GM21381 (cell line): ENCODE measurements around the gene SNX12.

Experiments
- ATAC-seq: cut with Tn5 transposase; IDR thresholded peaks from one replicate; pipeline ENCODE4 v1.9.1; 2021; ENCODE audit warnings: mild to moderate bottlenecking, moderate library complexity; ENCODE audit not compliant: unreplicated experiment

The SNX12 gene

DNA sequence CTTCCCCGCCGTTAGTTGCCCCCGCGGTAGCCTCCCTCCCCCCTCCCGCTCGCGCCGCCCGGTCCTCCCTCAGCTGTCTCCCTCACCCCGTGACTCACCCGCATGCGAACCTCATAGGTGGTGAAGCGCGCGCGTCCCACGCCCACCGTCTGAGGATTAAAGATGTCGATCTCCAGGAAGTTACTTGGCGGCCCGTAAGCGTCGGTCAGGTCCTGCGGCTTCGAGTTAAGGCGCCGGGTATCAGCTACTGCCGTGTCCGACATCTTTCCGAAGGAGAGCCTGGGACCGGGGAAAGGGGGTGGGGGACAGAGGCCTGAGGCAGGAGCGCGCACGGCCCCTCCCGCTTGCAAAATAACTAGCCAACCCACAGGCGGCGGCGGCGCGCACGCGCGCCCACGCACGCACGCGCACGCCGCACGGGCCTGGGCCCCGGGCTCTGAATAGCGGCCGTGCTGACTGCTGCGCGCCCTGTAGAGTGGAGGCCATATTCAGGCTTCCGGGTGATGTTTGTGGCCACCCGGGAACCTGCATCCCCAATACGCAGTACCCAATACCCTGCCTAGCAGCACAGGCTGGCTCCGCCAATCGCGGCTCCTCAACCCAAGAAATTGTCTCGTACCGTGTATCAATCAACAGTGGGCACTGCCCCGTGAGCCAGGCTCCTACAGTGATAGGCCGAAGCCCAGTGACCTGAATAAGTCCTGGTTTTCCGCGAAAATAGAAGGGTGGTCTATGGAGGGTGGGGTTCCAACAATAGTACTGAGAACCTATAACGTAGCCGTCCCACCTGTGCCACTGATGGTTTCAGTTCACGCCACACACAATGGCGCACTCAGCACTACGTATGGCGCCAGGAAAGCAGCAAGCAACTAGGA, at the start of gene SNX12:
SNX12 (minus strand) TSS at position 291 of the 875 bp plus-strand sequence; CDS start at position 263, 28 bp downstream.
- ATAC-seq: peak; percentile 96

DNA sequence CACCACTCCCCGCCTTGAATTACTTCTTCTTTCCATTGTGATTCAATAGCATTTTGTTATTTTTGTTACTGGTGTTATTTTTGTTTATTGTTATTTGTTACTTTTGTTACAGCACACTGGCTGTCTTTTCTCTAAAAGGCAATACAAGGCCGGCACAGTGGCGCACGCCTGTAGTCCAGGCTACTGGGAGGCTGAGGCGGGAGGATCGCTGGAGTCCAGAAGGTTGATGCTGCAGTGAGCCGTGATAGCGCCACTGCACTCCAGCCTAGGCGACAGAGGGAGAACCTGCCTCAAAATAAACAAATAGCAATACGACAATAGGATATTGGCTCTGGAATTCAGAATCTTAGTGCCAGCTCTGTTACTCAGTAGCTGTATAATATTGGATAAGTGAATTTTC, 49.2 kb upstream of the SNX12 start:
- no peak for ATAC-seq

DNA sequence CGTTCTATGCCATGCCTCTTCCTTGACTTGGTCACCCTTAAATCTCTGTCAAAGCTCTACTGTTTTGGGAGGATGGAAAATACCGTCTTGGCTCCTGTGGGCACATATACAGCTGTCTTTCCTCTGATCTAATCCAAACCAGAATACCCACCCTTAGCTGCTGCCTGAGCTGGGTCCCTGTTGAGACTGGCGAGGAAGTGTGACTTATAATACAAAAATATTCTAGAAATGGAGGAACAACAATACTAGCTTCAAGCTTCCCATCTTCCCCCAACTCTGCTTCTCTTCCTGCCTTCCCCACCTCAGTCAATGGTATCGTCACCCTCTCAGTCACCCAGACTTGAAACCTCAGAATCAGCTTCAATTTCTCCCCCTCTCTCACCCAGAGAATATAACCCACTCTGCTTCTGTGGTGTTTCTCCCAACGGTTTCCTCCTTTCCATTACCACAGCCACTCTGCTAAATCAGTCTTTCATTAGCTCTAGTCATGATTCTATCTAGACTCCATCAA, 43.8 kb upstream of the SNX12 start:
- peak; percentile 20 for ATAC-seq

DNA sequence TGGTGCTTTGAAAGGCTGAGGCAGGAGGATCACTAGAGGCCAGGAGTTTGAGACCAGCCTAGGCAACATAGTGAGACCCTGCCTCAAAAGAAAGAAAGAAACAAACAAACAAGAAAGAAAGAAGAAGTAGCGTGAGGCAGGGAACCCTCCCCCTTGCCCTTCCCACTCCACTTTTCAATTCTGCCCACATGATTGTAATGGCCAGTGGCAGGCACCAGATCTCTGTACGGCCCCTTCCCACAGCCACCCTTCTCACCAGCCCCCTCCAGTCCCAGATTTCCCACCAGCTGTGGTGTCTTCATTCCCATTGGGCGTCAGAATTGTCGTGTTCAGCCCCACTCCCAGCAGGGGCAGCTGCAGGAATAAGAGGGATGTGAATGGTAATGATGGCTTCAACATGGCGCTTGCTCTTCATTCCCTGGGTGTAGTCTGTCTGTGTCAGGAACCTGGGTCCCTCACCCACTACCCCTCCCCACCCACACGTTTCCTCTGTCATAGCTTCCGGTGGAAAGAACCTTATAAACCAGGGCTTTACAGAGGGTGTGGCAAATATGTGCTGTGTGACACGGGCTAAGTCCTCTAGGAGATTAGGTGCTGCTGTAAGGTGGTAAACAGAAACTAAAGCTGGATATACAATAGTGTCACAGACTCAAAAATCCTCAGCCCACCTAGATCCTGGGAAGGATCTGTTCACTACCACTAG, 43.2 kb upstream of the SNX12 start, which contains the start of gene IL2RG:
IL2RG (minus strand) TSS at position 437 of the 703 bp plus-strand sequence; CDS start at position 399, 38 bp downstream.
- ATAC-seq: peak; percentile 79

DNA sequence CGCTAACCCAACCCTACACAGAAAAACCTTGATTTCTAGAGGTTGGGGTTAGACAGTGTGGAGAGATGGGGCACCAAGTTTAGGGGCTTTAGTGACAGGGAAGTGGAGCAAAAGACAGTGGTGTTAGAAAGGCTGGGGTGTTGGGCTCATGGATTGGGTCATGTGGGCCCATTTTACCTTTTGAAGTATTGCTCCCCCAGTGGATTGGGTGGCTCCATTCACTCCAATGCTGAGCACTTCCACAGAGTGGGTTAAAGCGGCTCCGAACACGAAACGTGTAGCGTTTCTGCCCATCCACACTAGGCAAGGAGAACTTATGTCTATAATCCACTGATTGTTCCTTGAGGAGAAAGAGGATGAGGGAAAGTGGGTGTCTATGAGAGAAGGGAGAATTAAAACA, 40.9 kb upstream of the SNX12 start:
- ATAC-seq: no peak

DNA sequence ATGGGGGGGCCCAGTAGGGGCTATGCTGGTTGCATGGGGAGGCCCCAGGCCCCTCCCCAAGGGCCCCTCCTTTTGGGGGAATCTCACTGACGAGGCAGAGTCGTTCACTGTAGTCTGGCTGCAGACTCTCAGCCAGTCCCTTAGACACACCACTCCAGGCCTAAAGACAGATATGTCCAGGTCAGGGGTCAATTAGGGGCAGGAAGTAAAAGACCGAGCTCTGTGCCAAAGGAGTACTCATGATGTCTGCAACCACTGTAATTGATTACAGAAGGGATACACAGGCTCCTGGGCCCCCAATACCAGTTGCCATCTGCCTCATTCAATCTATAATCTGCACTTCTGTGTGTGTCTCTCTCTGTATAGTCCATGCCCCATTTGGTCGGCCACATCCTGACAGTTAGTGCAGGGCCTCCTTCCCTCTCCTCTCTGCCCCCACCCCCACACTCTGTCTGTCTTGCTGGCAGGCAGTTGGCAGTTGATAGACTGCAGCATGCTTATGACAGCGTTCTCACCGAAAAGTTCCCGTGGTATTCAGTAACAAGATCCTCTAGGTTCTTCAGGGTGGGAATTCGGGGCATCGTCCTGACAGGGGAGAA, 39.7 kb upstream of the SNX12 start:
- ATAC-seq: no peak

DNA sequence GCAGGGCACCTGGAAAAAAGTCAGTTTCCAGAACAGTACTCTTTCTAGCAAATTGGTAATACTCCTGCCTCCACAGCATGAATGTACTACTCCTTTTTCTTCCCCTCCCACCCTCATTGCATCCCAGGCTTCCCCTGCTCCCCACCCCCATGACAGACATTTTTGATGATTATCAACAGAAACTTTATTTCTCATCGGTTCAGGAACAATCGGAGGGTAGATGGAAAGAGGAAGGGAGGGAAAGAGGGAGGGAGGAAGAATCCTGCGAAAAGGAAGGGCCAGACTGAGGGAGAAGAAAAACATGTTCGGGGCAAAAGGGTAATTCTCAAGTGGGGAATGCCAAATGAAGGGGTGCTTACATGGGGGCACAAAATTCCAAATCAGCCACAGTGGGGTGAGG, 39.1 kb upstream of the SNX12 start:
- no peak for ATAC-seq

DNA sequence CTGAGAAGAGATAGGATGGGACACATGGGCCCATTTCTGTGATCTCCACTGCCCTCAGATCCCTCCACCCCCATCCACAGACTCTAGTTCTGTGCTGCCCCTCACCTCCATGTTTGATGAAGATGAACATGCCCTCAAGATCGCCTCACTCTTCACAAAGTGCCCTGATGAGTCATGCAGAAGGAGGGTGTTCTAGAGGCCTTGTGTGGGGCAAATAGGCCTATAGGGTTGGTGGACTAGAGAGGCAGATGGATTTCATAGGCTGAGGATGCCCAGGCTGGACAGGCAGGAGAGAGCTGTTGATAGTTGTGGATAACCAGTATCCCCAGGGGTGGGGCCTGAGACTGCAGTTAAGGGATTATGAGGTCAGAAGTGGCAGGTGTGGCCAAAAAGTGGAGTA, 38.3 kb upstream of the SNX12 start, which contains the start of gene CXorf65:
CXorf65 (minus strand) TSS at position 314 of the 400 bp plus-strand sequence; CDS start at position 130, 184 bp downstream.
- no peak for ATAC-seq

DNA sequence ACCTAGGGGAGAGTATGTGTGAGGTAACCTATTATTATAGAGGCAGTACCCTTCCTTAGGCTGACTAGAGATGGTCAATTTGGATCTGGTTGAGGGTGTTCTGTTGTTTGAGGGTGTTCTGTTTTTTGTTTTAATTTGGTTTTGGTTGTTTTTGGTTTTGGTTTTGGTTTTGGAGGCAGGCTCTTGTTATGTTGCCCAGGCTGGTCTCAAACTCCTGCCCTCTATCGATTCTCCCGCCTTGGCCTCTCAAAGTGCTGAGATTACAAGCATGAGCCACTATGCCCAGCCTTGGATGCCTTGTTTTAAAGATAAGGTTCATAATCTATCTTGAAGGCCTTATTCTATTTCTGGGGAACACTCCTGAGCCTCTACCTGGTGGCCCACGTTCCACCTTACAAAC, 37.5 kb upstream of the SNX12 start:
- ATAC-seq: no peak

DNA sequence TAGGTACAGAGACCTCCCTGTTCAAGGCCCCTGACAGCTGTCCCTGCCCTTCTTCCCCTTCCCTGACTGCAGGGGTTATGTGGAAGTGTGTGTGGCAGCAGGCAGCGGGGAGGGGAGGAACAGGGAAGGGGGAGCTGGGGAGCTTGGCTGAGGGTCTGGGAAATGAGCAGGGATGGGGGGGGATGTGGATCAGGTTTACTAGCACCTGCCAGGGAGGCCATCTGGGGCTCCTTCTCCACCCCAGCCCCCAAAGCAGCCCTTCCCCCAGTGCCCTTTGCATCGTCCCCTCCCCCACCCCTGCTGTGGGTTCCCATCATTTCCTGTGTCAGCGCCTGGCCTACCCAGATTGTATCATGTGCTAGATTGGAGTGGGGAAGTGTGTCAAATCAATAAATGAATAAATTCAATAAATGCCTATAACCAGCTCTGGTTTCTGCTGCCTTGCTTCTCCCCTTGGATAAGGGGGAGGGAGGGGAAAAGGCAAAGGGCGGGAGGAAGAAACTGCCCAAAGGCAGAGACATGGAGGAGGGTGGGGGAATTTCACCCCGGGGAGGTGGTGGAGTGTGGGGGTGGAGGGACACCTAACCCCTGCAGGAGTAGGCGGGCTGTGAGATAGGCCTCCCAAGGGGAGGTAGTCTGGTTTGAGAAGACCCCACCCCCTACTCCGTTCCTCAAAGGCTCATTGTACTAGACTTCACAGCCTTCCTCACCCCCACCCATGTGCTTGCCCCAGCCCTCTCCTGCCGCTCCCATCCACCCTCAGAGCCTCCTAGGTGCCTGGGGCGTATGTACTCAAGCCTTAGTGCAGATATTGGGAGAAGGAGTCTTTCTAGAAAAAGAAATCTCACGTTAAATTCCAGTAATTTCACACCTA, 35.2 kb upstream of the SNX12 start:
- peak; percentile 42 for ATAC-seq

DNA sequence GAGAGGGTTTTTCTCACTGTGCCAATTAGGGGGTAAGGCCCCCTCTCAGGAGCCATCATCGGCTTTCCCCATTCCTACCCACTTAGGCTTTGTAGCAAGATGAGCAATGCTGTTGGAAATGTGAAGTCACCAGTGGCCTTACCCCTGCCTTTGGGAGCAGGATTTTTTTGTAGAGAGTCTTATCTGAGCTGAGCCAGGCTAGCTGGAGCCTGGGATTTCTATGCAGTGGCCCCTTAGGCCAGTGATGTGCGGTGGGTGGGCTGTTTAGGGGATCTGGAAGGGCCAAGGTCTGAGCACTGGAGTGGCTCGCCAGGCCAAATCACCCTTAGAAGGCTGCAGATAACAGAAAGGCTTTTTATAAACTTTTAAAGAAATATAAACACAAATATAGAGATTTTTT, 34.2 kb upstream of the SNX12 start:
- ATAC-seq: no peak

DNA sequence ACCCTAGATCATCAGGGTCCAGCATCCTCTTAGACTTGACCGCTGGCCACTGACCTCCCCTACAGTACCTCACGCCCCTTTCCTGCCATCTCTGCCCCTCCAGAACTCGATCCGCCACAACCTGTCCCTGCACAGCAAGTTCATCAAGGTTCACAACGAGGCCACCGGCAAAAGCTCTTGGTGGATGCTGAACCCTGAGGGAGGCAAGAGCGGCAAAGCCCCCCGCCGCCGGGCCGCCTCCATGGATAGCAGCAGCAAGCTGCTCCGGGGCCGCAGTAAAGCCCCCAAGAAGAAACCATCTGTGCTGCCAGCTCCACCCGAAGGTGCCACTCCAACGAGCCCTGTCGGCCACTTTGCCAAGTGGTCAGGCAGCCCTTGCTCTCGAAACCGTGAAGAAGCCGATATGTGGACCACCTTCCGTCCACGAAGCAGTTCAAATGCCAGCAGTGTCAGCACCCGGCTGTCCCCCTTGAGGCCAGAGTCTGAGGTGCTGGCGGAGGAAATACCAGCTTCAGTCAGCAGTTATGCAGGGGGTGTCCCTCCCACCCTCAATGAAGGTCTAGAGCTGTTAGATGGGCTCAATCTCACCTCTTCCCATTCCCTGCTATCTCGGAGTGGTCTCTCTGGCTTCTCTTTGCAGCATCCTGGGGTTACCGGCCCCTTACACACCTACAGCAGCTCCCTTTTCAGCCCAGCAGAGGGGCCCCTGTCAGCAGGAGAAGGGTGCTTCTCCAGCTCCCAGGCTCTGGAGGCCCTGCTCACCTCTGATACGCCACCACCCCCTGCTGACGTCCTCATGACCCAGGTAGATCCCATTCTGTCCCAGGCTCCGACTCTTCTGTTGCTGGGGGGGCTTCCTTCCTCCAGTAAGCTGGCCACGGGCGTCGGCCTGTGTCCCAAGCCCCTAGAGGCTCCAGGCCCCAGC, 32.7 kb upstream of the SNX12 start:
- no peak for ATAC-seq

DNA sequence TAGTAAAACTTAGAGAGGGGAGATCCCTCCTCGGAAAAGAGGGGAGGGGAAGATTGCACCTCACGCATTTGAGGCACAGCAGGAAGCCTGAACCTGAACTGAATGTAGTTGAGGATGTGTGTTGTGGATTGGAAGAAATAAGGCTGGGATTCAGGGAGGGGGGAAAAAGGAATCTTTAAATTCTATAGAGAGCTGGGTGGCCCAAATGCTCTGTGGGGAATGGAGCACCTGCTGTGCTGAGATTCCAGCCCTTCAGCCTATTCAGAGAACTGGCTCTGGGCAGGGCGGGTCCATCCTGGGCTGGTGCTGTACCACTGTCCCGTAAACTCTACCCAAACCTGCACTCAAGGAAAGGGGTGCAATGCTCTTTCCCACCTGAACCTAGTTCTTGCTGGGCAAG, 31.6 kb upstream of the SNX12 start:
- no peak for ATAC-seq

DNA sequence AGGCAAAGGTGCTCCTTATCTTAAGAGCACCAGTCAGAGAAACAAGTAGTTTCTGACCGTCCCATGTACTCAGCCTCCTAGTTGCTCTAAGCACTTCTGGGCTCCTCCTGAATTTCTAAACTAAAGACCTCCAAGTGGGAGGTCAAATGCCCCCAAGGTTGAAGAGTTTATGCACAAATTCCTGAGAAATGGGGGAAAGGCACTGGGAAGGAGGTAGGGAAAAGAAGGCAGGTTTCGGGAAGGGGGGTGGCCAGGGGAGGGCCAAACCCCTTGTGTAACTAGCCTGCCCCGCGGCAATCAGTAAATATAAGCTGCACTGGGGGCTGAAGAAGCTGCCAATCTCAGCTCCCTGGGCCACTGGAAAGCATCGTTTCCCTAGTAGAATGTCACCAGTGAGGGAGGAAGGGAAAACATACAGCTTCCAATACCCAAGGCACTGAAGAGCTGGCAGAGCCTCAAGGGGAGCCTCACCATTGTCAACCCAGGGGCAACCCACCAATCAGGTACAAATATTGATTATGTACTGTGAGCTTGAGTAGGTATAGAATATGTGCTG, 30.9 kb upstream of the SNX12 start:
- no peak for ATAC-seq

DNA sequence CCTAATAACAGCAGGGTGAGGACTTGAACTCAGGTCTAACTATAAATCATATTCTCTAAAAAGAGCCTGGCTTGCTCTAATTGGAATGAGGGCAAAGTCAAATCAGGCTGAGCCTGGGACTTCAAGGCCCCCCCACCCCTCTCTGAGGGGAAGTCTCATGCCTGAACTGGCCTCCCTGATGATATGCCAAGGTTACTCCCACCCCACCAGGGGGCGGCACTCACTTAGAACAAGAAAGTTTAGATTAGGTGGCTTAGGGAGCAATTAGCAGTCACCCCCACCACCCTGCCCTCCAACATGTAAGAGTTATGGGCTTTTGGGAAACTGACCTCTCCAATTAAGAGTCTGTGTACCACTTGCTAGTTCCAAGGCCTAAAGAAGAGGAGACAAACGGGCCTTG, 30.2 kb upstream of the SNX12 start:
- no peak for ATAC-seq

DNA sequence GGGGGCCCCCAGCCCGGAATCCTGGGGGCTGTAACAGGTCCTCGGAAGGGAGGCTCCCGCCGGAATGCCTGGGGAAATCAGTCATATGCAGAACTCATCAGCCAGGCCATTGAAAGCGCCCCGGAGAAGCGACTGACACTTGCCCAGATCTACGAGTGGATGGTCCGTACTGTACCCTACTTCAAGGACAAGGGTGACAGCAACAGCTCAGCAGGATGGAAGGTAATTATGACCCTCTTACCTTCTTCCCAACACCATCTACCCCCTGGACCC, 28.6 kb upstream of the SNX12 start:
- no peak for ATAC-seq

DNA sequence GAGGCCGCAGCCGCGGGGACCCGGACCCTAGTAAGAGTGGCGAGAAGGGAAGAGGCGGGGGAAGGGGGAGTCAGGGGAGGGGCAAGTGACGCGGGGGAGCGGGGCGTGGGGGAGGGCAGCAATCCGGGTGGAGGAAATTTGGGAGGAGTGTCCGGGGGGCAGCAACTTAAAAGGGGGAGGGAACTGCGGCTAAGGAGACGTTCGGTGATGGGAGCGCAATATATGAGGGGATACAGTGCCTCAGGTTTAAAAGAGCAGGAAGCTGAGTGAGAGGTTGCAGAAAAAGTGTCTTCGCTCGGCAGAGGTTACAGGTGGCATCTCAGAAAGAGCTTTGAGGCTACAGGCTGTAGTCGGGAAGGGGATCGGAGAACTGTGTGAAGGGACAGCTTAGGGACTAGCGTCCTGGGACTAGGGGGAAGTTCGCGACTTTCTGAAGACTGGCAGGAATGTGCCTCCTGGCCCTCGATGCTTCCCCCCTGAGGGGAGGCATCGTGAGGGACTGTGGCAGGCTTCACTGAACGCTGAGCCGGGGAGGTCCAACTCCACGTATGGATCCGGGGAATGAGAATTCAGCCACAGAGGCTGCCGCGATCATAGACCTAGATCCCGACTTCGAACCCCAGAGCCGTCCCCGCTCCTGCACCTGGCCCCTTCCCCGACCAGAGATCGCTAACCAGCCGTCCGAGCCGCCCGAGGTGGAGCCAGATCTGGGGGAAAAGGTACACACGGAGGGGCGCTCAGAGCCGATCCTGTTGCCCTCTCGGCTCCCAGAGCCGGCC, 28.0 kb upstream of the SNX12 start:
- peak; percentile 13 for ATAC-seq

DNA sequence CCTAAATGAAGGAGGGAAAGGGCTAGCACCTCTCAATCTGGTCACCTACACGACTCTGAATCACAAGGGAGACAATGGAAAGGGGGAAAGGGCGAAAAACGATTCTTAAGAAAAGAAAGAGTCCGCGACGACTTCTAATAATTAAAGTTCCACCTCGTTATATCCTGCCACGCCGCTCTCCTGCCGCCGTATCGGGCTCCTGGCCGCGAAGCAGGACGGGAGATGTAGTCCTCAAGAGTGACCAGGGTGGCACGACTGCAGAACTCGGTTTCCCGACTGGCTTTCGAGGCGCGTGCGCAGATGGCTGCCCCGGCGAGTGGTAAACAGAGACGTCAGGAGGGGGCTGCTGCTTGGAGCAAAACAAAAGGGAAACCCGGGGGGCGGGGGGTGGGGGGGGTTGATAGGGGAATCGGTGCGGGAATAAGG, 27.4 kb upstream of the SNX12 start, which contains the start of gene FOXO4:
FOXO4 (plus strand) TSS at position 297 of the 426 bp plus-strand sequence. CDS start 678 bp downstream, outside the sequence.
- ATAC-seq: peak; percentile 94
